CD4-positive, alpha-beta T cell treated with Interleukin-21 for 1 hour (primary cell): ENCODE measurements around the gene FRMD3.

Experiments used
- DNase-seq: peaks from one replicate; pipeline ENCODE4 v3.0.0-alpha.2; 2020

FRMD3 gene

GRCh38 chr9:83327323-83327722 lies 210.9 kb downstream of the FRMD3 start:
- DNase-seq: no peak

- no peak for DNase-seq
These were observed 215.1 kb downstream of the FRMD3 start for GRCh38 chr9:83323148-83323547.

GRCh38 chr9:83322438-83322837 lies 215.8 kb downstream of the FRMD3 start:
- no peak for DNase-seq

GRCh38 chr9:83317244-83317643 lies 221.0 kb downstream of the FRMD3 start:
- no peak for DNase-seq

- DNase-seq: no peak
These were observed 222.6 kb downstream of the FRMD3 start for GRCh38 chr9:83315649-83316048.

GRCh38 chr9:83313781-83314180 lies 224.4 kb downstream of the FRMD3 start:
- no peak for DNase-seq

- DNase-seq: no peak
These were observed 225.7 kb downstream of the FRMD3 start for GRCh38 chr9:83312537-83312936.

- no peak for DNase-seq
These were observed 231.0 kb downstream of the FRMD3 start for GRCh38 chr9:83307066-83307724.

- no peak for DNase-seq
These were observed 233.5 kb downstream of the FRMD3 start for GRCh38 chr9:83304686-83305085.

GRCh38 chr9:83299571-83299970 lies 238.6 kb downstream of the FRMD3 start:
- no peak for DNase-seq

- no peak for DNase-seq
These were observed 239.1 kb downstream of the FRMD3 start for GRCh38 chr9:83299094-83299493.

- DNase-seq: no peak
These were observed 242.1 kb downstream of the FRMD3 start for GRCh38 chr9:83296123-83296522.

GRCh38 chr9:83294816-83295215 lies 243.4 kb downstream of the FRMD3 start:
- DNase-seq: no peak

- DNase-seq: no peak
These were observed 247.0 kb downstream of the FRMD3 start for GRCh38 chr9:83291196-83291595.

GRCh38 chr9:83290692-83291091 lies 247.5 kb downstream of the FRMD3 start:
- no peak for DNase-seq

GRCh38 chr9:83287021-83287420 lies 251.2 kb downstream of the FRMD3 start:
- no peak for DNase-seq

GRCh38 chr9:83285445-83286225 lies 252.6 kb downstream of the FRMD3 start:
- DNase-seq: no peak

- DNase-seq: no peak
These were observed 253.5 kb downstream of the FRMD3 start for GRCh38 chr9:83284746-83285145.

- no peak for DNase-seq
These were observed 254.7 kb downstream of the FRMD3 start for GRCh38 chr9:83283528-83283927.

GRCh38 chr9:83281306-83282255 lies 256.6 kb downstream of the FRMD3 start:
- DNase-seq: no peak

- DNase-seq: no peak
These were observed 257.4 kb downstream of the FRMD3 start for GRCh38 chr9:83280790-83281189.

GRCh38 chr9:83280268-83280667 lies 257.9 kb downstream of the FRMD3 start:
- no peak for DNase-seq

GRCh38 chr9:83274787-83275186 lies 263.4 kb downstream of the FRMD3 start:
- DNase-seq: no peak
